PC-3 (cell line): ENCODE measurements around the gene GMEB2. TPM values are rescaled to one million over a fixed set of nuclear protein-coding genes. Genes with fewer than 3 reads are reported as not detected.
A peak's percentile ranks its signal among the peaks of the same experiment; 100 is the strongest.

Experiments
- ATAC-seq: fragments of 200-7000 bp; cut with Tn5 transposase; 2 replicates; pipeline ENCODE4 v1.9.1; 2020; ENCODE audit warnings: mild to moderate bottlenecking, moderate library complexity
- BruUV-seq: library from RNA; stranded (reverse); fragments of 400-500 nt; replicated peaks from 2 replicates; lab custom pipeline; 2021; lab: Mats Ljungman, UMichigan
- CTCF ChIA-PET: fragments of 300-600 bp; sonication (Branson Sonifier 250); formaldehyde crosslinking; loops from one replicate; lab custom pipeline; 2022; ENCODE audit warnings: antibody characterized with exemption; lab: Charles Lee
- POLR2A ChIA-PET: fragments of 300-600 bp; sonication (Branson Sonifier 250); formaldehyde crosslinking; loops from one replicate; lab custom pipeline; 2022; ENCODE audit warnings: antibody characterized with exemption; ENCODE audit not compliant: unreplicated experiment; lab: Charles Lee
- DNase-seq: peaks from one replicate; pipeline ENCODE4 v3.0.0-alpha.2; 2015
- H2AFZ ChIP-seq: fragments of 300-600 bp; sonication (generic); 2 replicates; pipeline ENCODE4 v1.6.0; 2016; ENCODE audit warnings: antibody characterized with exemption, low read length
- H3F3A ChIP-seq: fragments of 300-600 bp; sonication (generic); one replicate; pipeline ENCODE4 v1.6.0; 2017; ENCODE audit warnings: antibody characterized with exemption, low read length, control low read depth, mild to moderate bottlenecking; ENCODE audit not compliant: unreplicated experiment
- H3K27ac ChIP-seq: fragments of 300-600 bp; sonication (generic); 2 replicates; pipeline ENCODE4 v1.5.1; 2016; ENCODE audit warnings: mild to moderate bottlenecking, low read length
- H3K27me3 ChIP-seq: fragments of 300-600 bp; sonication (generic); 2 replicates; pipeline ENCODE4 v1.6.1; 2016; ENCODE audit warnings: low read length, mixed read lengths
- H3K36me3 ChIP-seq: fragments of 300-600 bp; sonication (generic); 2 replicates; pipeline ENCODE4 v1.6.1; 2016; ENCODE audit warnings: low read depth, mixed run types, low read length, mixed read lengths
- H3K4me1 ChIP-seq: fragments of 300-600 bp; sonication (generic); 2 replicates; pipeline ENCODE4 v1.5.1; 2016; ENCODE audit warnings: low read length; ENCODE audit not compliant: insufficient read depth
- H3K4me2 ChIP-seq: fragments of 300-600 bp; sonication (generic); 2 replicates; pipeline ENCODE4 v1.6.0; 2016; ENCODE audit warnings: low read length
- H3K4me3 ChIP-seq: fragments of 300-600 bp; sonication (generic); 2 replicates; pipeline ENCODE4 v1.5.1; 2016; ENCODE audit warnings: mild to moderate bottlenecking, low read length, mixed read lengths
- H3K79me2 ChIP-seq: fragments of 300-600 bp; sonication (generic); 2 replicates; pipeline ENCODE4 v1.6.1; 2017; ENCODE audit warnings: low read length, mixed read lengths
- H3K9ac ChIP-seq: fragments of 300-600 bp; sonication (generic); 2 replicates; pipeline ENCODE4 v1.6.0; 2016; ENCODE audit warnings: mild to moderate bottlenecking, low read length
- H3K9me2 ChIP-seq: fragments of 300-600 bp; sonication (generic); replicated peaks from 2 replicates; pipeline ENCODE4 v1.6.1; 2016; ENCODE audit warnings: mixed run types, low read length, mixed read lengths
- H3K9me3 ChIP-seq: fragments of 300-600 bp; sonication (generic); 2 replicates; pipeline ENCODE4 v1.6.1; 2016; ENCODE audit warnings: low read length, mixed read lengths
- H4K20me1 ChIP-seq: fragments of 300-600 bp; sonication (generic); 2 replicates; pipeline ENCODE4 v1.6.1; 2016; ENCODE audit warnings: low read length, mixed read lengths
- EZH2 ChIP-seq: fragments of 300-600 bp; sonication (generic); IDR thresholded peaks from one replicate; pipeline ENCODE4 v1.6.1; 2017; ENCODE audit warnings: antibody characterized with exemption, mild to moderate bottlenecking, low read length; ENCODE audit not compliant: unreplicated experiment
- EZH2phosphoT487 ChIP-seq: fragments of 300-600 bp; sonication (generic); IDR thresholded peaks from 2 replicates; pipeline ENCODE4 v1.6.1; 2018; ENCODE audit warnings: mild to moderate bottlenecking, antibody characterized with exemption, low read length, borderline replicate concordance
- intact Hi-C: fragments of 100-400 bp; cut with micrococcal nuclease; formaldehyde crosslinking; loops from 2 replicates; pipeline ENCODE4 v1.9.0; 2023
- total RNA-seq: library from RNA; depleted of rRNA; stranded (reverse); fragments of >200 nt; gene quantifications from 2 replicates; pipeline ENCODE4 v1.2.3, GENCODE V29; 2014
- TF ChIP-seq, protein P1 (sequence below): fragments of 300-600 bp; sonication (generic); conservative IDR thresholded peaks from 2 replicates; pipeline ENCODE4 v1.5.1; 2017; ENCODE audit warnings: antibody characterized with exemption, low read depth, mild to moderate bottlenecking, low read length

GMEB2 gene
- total RNA-seq, 1 experiment from 2014 or later: 13.7 TPM

DNA sequence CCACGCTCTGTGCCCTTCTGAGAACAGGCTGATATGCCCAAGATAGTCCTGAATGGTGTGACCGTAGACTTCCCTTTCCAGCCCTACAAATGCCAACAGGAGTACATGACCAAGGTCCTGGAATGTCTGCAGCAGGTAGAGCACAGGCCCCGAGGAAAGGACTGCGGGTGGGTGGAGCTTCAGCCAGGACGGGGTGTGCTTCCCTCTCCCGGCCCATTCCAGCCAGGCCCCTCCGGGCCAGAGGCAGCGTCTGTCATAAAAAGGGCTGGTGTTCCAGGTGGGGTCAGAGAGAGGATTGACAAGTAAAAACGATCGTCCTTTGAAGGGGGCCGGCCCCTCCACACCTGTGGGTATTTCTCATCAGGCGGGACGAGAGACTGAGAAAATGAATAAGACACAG lies 32.5 kb upstream of the GMEB2 start:
- TF ChIP-seq, protein P1, sequence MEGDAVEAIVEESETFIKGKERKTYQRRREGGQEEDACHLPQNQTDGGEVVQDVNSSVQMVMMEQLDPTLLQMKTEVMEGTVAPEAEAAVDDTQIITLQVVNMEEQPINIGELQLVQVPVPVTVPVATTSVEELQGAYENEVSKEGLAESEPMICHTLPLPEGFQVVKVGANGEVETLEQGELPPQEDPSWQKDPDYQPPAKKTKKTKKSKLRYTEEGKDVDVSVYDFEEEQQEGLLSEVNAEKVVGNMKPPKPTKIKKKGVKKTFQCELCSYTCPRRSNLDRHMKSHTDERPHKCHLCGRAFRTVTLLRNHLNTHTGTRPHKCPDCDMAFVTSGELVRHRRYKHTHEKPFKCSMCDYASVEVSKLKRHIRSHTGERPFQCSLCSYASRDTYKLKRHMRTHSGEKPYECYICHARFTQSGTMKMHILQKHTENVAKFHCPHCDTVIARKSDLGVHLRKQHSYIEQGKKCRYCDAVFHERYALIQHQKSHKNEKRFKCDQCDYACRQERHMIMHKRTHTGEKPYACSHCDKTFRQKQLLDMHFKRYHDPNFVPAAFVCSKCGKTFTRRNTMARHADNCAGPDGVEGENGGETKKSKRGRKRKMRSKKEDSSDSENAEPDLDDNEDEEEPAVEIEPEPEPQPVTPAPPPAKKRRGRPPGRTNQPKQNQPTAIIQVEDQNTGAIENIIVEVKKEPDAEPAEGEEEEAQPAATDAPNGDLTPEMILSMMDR: no peak
- TF ChIP-seq EZH2 (no peak), EZH2phosphoT487 (no peak)
- DNase-seq (peak; percentile 12), ATAC-seq (peak; percentile 19; the same call in 1 of the 2 replicates)
- Histone ChIP-seq H3K9ac (peak overlapping the region; percentile 86), H3K4me1 (peaks cover 9% of the 10 kb centered on the region; the same call in 1 of the 2 replicates), H3K4me3 (peak overlapping the region; percentile 91), H4K20me1 (no peaks in the 10 kb centered on the region), H3K9me2 (no peaks in the 10 kb centered on the region), H3K4me2 (peak overlapping the region; percentile 95), H3K79me2 (peaks cover 25% of the 10 kb centered on the region), H3K9me3 (no peaks in the 10 kb centered on the region), H3K36me3 (peaks cover 32% of the 10 kb centered on the region; the same call in 1 of the 2 replicates), H3F3A (no peaks in the 10 kb centered on the region), H3K27ac (no peak overlapping the region), H2AFZ (0 out of 2 replicates have a peak overlapping the region, but pooled peaks have one; percentile 92), H3K27me3 (no peaks in the 10 kb centered on the region)
- BruUV-seq: no TSS peak
- CTCF ChIA-PET: no interaction called here
- POLR2A ChIA-PET: no interaction called here
- intact Hi-C loops: loop anchor here (2.0 kb wide), 2 partner anchors 23 to 31 kb away; no protein-coding TSS in a partner anchor

DNA sequence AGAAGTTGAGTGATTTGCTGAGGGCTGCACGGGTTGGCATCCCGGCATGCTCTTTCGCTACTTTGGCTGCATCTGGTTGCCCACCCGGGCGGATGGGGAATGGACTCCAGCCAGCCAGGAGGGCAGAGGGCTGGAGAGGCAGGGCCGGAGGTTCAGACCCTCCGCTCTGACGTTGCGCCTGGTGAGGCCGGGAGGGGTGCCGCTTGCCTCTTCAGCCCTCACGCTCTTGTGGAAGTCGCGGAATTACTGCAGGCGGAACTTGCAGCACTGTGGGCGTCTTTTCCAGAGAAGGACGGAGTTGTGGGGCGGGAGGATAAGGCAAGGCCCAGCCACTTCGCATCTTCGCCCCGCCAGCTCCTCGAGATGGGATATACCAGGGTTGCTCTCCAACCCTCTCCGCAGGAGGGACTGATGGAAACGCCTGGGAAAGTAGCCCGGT lies 31.9 kb upstream of the GMEB2 start:
- no peaks in the 10 kb centered on the region for H3K27me3 ChIP-seq
- H3K79me2 ChIP-seq: peaks cover 25% of the 10 kb centered on the region
- TF ChIP-seq EZH2phosphoT487 (no peak), EZH2 (no peak)
- TF ChIP-seq, protein P1: no peak
- intact Hi-C loops: loop anchor here (2.0 kb wide), 2 partner anchors 24 to 30 kb away; no protein-coding TSS in a partner anchor
- H3K9me2 ChIP-seq: no peaks in the 10 kb centered on the region
- peaks cover 9% of the 10 kb centered on the region; the same call in 1 of the 2 replicates for H3K4me1 ChIP-seq
- peak; percentile 28 for ATAC-seq
- H3K27ac ChIP-seq: no peak overlapping the region
- peak overlapping the region; percentile 91 for H3K4me3 ChIP-seq
- peaks cover 31% of the 10 kb centered on the region; the same call in 1 of the 2 replicates for H3K36me3 ChIP-seq
- ChIA-PET CTCF (interaction anchor here (0.6 to 0.7 kb wide), 2 partner anchors 17 to 28 kb away, joined by 3 to 4 read pairs; no protein-coding TSS in a partner anchor), POLR2A (interaction anchor here (0.5 to 1.0 kb wide), 6 partner anchors 17 to 138 kb away, joined by 3 to 21 read pairs (median 3); partner anchors contain the start of gene PPDPF)
- no peaks in the 10 kb centered on the region for H3K9me3 ChIP-seq
- H2AFZ ChIP-seq: peak overlapping the region; percentile 92
- no peaks in the 10 kb centered on the region for H3F3A ChIP-seq
- H3K9ac ChIP-seq: peak overlapping the region; percentile 86
- BruUV-seq: TSS peak; percentile 52
- no peak for DNase-seq
- peak overlapping the region; percentile 95 for H3K4me2 ChIP-seq
- H4K20me1 ChIP-seq: no peaks in the 10 kb centered on the region
